Measurements from ENCODE around the gene FGF8.
A peak's percentile ranks its signal among the peaks of the same experiment; 100 is the strongest.

Gene FGF8

DNA sequence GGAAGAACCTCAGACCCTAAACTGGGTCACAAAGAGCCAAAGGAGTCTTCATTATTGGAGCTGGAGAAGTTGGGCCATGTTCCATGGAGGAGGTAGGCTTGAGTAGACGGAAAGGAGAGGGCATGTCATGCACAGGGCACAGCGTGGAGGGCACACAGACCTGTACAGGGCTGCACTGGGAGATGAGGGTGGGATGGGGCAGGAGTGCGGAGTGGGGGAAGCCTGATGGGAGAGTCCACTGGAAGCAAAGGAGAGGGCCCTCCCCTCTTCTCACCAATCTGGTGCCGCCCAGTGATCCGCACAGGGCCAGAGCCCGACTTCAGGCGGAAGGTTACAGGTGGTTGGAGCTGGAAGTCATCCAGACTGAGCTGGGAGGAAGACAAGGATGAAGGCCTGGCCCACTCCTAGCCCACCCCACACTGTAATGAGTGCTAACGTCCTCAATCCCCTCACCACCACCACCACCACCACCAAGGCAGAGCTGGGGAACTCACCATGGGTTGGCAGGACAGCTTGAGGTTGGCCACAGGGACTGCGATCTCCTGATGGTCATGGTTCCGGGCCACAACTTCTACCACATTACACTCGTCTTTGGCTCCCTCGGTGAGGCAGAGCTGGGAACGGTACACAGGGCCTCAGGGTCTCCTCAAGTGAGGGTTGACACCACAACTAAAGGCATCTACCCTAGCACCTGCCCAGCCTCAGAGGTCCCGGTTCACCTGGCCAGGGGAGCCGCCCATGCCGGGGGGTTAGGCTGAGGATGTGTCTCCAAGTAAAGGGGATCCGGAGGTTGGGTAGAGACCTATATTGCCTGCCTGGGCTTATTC lies 6.3 kb upstream of the FGF8 start:
- DNase-seq (ENCODE audit: low spot score): no peak

DNA sequence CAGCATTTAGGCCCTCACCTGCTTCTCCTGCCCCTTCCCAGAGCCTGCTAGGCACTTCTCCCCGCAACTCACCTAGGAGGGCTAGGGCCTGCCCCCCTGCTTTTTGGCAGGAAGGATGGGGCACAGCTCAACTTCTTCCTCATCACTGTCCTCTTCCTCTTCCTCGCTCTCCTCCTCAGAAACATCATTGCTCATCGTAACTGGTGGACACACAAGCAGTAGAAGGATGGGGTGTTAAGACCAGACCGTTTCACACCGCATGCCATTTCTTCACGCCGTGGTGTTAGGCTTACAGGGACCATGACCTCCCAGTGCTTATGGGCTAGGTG lies 5.7 kb upstream of the FGF8 start:
- no peak for DNase-seq (ENCODE audit: low spot score)

DNA sequence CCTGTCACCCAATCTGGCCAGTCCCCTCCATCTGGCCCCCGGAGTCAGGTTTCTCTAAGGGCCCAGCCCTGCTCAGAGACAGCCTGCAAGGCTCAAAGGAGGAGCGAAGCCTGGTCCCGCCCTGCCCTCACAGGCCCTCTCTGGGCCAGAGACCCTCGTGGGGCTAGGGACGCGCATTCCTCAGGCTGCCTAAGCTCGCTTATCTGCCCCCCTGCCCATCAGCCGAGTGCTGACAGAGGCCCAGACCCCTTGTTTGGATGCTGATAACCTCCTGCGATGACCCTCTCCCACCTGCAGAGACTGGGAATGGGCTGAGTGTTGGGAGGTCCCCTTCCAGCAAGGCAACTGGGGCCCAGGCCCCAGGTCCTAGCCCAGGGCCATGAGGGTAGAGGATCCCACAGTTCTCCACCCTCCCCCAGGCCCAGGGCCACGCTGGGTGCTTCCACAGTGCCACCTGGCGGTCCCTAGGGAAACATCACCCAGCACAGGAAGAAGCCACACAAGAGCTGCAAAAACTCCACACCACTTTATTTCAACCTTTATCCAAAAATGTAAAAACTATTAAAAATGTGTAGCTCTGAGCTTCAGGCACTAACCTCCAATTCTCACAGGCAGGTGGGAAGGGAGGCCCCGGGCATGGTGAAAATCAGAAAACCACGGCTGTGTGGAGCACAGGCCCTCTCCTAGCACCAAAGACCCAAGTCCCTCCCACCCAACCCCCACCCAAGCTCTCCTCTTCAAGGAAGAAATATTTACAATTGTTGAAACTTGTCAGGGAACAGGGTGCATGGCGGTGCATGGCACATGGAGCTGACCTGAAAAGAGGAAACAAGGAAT lies 5.1 kb upstream of the FGF8 start:
- DNase-seq (ENCODE audit: low spot score): peak; percentile 92

DNA sequence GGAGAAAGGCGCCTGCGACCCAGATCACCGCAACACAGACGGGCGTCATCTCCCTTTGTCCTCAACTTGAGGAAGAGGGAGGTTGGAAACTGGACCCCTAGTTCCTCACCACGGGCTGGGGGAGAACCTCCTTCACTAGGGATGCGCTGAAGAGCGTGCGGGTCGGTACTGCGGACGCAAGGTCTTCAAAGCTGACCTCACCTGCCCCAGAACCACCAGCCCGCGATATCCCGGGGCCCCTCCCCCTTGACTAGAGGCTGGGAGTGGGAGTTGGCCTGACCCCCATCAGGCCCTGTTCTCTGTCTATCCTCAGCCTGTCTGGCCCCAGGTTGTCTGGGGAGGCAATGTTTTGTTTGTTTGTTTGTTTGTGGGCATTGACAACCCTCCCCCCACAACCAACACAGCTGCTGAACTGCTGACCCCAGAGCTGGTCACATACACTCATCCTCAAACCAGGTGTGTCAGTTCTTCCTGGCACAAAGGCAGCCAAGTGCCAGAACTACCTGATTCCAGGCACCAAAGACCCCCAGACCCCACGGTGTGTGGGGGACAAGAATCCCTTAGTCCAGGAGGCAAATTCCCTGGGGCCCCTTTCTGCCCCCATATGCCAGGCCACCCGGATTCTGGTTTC lies 4.4 kb upstream of the FGF8 start:
- DNase-seq (ENCODE audit: low spot score): no peak

DNA sequence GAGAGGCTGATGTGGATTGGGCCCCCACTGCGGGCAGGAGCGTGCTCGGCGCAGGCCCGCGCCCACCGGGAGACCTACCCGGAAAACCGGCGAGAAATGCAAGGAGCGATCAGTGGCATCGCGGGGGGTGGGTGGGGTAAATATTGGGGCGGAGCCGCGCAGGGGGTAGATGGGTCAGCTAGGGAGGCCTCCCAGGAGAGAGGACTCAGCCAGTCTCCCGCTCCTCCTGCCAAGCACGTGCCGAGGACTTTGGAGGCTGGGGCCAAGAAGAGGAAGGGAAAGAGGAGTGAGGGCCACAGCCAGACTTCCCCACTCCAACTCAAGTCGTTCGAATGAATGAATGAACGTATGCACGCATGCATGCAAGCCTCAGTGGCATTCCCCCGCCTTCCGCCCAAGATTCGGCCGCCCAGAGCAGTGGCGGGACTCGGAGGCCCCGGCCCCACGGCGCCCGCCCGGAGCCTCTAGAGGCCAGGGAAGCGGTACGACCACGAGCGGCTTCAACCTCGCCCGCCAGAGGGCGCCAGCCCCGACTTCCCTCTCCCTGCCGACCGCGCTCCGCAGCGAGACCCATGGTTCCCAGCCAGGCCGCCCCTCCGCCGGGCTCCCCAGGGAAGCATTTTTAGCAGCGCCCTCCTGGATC lies 3.8 kb upstream of the FGF8 start:
- DNase-seq (ENCODE audit: low spot score): peak; percentile 93

DNA sequence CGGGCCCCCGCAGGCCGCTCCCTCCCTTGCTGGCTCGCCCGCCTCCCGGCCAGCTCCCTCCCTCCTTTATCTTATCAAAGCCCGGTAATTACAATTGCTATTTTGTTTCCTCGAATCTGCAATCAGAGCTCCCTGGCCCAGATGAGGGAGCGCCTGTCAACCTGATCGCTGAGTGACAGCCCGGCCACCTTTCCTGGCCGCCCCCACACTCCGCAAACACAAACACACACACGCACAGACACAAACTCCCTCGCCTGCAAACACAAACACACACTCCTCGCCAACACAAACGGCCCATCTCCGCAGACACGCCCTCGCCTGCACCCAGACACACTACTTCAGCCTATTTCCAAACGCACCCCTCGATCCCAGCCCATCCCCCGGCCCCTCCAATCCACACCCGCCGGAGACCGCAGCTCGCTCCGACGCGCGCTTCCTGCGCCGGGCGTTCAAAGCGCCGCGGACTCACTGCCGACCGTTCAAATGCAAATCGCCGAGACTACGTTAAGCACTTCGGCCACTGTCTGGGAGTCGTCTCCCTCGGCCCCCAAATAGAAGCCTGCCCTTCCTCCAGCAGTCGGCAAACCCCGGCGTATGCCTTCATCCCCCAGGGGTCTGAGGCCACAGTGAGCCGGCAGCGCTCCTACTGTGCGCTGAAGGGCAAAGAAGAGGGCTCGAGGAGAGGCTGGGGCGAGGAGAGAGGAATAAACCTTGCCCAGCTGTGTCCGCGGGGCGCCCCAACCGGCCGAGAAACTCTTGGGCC lies 3.0 kb upstream of the FGF8 start:
- no peak for DNase-seq (ENCODE audit: low spot score)

DNA sequence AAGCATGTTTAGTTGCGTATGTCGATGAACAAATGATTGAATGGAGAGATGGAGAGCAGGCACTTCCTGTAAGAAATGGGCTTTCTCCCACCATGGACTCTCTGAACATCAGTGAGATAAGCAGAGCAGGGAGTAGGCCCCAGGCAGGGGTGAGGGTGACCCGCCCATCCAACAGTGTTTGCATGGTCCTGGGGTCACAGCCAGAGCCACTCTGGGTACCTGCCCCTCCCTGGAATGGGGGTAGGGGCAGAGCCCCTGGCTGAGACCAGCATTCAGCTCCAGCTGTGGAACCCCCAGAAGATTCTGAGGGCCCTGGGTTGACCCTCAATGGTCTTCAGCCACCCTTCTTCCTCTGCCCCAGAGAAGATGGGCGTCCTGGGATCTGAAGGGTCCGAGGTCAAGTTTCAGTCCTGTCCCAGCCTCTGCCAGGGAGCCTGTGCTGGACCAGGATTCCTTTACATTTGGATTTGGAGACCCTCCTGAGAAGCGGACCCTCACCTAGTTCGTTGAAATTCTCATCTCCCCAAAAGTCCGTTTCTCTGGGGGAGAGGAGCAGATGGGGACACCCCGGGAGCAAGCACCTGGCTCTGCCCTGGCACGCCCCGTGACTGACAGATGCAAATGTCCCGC lies 2.4 kb upstream of the FGF8 start:
- no peak for DNase-seq (ENCODE audit: low spot score)

DNA sequence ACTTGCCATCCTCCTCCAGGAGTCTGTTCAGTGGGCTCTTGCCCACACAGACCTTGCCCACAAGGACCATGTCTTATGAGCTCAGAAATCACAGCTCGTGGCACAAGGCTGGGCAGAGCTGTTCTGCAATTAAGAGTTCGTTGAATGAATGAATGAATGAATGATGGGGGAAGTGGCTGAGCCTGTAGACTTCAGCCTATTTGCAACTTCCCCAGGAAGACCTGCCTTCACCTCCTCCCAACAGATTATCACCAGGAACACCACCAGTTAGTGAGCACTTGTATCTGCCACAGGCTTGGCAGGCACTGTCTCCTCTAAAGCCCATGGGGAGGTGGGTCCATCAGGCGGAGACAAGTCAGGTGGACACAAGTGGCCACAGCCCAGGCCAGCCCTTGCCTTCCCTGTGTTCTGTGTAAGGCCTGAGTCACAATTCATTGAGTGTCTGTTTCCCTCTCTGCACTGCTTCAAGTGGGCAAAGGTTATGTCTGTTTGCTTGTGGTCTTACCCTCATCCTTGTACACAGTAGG lies 1.8 kb upstream of the FGF8 start:
- no peak for DNase-seq (ENCODE audit: low spot score)

DNA sequence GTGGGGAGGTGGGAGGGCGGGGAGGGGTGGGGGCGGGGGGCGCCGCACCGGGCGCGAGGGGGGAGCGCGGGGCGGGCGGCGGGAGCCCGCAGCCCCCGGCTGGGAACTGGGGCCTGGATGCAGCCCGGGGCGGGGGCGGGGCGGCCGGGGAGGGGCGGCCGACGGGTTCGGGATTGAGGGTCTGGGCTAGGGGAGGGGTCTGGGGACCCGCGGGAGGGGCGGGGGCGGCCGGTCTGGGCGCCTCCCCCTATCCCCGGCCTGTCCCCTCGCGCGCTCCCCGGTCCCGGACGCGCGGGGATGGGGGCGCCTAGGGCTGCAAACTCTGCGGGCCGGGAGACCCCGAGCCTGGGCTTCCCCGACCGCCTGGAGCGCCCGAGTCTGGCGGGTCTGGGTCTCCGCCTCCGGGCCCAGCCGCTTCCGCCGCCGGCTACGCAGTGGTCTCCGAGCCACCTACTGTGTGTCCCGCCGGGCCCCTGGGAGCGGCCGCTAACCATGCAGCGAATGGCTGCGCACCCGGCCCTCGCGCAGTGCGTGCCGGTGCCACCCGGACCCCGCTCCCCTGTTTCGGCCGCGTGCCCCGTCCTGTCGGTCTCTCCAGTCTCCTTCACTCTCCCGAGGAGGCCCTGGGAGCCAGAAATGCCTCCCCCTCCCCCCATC lies 375 bp upstream of the FGF8 start:
- no peak for DNase-seq (ENCODE audit: low spot score)

DNA sequence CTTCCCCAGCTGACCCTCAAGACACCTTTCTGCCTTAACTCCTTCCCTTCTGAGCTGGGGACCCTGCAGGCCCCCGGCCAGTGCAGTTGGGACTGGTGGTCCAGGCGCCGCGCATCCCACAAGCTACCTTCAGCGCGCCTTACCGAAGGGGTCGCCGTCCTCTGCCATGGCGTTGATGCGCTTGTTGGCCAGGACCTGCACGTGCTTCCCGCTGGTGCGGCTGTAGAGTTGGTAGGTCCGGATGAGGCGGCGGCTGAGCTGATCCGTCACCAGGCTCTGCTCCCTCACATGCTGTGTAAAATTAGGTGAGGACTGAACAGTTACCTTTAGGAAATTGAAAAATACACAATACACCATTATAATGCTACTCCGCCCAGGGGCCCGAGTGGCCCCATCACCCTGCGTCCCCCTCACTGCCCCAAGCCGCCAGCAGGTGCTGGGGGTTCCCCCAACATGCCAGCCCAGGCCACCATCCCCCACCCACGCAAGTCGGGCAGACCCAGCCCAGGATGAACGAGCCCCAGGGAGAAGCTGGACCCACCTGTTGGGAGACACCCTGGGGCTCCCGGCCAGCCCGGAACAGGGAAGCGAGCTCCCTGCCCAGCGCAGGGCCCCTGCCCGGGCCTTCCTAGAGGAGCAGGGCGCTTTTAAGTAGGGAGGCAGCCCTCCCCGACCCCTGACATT lies 1.2 kb downstream of the FGF8 start:
- DNase-seq (ENCODE audit: low spot score): no peak

DNA sequence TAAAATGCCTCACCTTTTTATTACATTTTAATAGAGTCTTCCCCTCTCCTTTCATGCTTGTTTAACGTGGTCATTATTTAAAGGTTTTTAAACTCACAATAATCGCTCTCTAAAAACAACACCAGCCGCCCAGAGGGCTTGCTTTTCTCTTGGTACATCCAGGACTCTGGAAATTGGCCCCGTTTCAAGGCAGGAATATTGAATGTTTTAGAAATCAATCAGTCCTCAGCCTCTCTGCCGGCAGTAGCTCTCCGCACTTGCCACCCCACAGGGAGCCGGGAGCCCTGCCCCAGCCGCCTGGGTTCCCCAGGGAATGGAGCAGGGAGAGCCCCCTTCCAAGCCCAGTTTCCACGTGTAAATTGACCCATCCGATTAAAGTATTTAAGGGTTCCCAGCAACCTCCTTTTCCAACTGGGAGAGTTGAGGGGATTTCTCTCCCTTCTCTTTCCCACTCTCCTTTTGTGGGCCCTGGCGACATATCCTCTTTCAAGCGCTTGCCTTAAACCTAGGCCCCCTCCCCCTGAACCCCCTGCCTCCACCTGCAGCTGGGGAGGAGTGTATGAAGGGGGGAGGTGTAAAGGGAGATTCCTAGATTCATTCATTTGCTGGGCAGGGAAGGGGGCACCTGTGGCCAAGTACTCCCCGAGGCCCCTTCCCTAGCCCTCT lies 1.9 kb downstream of the FGF8 start:
- DNase-seq (ENCODE audit: low spot score): no peak

DNA sequence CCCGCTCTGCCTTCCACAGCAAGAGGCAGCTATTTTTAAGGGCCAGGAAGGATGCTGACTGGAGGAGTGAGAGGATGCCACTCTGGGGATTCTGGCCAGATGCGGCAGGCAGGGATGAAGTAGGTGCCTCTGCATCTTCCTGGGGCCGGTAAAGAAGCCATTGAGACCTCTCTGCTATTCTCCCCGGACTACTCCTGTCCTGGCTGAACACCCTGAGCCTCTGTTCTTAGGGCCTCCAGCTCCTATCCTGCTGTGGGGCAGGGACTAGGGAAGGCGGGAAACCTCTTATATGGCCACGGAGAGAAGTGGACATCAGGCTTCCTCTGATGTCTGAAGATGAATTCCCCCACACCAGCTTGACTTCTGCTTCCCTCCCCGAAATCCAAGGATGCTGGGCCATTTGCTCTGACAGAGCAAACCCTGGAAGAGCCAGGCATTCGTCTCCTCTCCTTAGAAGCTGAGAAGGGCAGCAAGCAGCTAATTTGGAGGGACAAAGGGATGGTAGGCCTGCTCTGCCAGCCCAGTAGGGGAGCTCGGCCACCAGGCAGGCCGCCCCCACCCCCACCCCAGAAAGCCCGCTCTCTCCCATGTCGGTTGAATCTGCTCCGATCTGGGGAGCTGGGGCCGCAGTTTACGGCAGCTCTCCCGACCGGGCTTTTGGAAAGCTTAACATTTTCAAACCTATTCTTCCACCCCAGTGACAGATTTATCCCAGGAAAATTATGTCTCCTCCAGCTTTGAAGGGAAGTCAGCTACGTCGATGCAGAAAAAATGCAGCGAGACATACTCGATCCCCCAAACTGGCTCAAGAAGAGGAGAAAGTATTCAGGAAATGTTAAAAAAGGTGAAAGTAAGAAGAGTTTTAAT lies 2.8 kb downstream of the FGF8 start:
- DNase-seq (ENCODE audit: low spot score): no peak

DNA sequence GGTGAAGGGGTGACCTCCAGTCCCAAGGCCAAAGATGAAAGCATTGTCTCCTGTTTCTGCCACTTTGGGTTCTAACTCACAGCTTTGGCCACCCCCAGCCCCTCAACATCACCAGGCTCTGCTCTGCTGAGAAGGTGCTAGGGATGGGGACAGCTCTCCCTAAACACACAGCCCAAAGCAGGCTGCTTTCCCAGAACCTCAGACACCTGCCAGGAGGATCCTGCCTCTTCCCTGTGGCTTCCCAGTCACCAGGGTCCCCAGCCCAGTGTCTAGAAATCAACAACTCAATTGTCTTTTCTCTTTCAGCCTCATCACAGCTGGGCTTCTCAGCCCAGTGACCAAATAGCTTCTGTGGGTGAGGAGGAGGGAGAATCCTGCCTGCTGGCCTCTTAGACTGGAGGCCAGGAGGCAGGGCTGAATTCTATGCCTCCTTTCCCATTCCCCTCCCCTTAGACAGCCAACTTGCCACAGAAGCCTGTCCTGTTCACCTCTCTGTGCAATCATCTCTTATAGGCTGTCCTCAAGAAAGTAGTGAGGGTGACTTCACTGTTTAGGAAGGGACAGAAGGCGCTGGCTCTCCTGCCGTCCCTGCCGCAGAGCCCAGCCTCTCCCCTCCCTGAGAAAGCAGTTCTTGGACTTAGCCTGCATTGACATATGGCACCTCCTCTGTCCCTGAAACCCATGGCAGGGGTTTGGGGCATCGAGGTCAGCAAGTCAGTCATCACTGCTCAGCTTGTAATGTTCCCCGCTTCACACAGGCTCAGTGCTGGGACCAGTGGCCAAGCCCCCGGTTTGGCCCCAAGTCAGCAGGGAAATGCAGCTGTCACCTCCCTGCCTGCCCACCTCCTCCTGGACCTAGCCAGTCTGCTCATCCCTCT lies 3.7 kb downstream of the FGF8 start:
- DNase-seq (ENCODE audit: low spot score): no peak

DNA sequence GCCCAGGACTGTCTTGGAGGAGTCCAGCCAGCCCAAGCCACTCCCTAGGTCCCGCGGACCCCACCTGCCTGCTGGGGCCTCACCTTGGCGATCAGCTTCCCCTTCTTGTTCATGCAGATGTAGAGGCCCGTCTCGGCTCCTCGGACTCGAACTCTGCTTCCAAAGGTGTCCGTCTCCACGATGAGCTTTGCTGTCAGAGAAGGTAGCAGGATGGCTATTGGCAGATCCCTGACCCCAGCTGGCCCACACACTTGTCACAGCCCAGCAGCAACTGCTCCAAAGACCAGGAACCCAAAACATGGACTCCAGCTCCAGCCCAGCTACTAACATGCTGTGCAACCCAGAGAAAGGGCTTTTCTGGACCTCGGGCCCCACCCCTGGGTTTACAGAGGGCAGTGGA lies 4.5 kb downstream of the FGF8 start:
- no peak for DNase-seq (ENCODE audit: low spot score)

DNA sequence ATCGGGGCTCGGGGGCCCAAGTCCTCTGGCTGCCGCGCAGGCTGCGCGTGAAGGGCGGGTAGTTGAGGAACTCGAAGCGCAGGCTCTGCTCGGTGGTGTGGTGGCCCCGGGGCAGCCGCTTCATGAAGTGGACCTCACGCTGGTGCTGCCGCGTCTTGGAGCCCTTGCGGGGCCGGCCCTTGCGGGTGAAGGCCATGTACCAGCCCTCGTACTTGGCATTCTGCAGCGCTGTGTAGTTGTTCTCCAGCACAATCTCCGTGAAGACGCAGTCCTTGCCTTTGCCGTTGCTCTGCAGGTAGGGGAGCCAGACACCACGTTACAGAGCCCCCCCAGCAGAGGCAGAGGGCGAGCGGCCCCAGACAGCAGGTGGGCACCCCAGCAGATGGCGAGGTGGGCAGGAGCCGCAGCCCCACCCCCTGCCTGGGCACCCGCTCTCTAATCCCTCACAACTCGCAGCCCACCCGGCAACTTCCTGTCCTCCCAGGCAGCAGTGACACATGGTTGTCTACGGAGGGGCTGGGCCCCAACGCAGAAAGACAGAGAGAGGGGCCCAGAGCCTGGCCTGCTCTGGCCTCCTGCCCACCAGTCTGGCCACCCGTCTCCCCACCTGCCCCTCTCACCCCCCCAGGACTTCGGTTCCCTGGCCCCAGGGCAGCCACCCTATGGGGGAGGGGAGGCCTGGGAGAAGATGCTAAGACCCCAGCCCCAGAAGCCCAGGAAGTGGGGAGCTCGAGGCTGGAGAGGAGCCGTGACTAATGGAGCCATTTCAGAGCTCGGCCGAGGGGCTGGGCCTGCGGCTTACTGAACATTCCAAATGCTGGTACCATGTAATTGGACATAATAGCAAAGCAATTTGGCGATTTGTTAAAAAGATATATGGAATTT lies 5.3 kb downstream of the FGF8 start:
- no peak for DNase-seq (ENCODE audit: low spot score)

DNA sequence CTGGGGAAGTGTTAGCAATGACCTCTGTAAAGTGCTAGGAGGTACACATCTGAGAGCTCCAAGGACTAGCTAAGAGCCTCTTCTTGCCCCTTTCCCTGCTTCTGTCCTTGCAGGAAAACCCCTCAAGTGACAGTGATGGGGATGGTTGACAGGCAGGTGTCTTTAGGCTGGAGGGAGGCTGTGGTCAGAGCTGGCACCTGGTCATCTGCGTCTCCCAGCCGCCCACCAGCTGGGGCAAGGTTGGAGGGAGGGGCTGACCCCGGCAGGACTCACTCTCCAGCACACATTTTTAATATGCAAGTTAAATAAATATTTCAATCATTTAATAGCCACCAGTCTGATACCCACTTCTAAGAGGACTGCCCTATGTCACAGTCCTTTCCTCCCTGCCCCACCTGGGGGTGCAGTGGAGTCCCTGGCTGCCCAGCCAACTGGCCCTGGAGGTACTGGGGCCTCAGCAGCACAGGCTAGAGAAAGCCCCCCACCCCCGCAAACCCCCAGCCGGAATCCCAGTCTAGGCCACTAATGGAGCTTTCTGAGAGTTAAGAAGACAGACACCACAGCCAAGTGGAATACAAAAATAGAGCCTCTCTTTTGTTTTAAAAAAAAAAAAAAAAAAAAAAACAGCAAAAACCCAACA lies 6.3 kb downstream of the FGF8 start:
- no peak for DNase-seq (ENCODE audit: low spot score)

All from GM03348 (cell line).